Kidney epithelial cell (primary cell): Measurements from ENCODE around the gene IL5RA. TPM values are rescaled to one million over a fixed set of nuclear protein-coding genes. Genes with fewer than 3 reads are reported as not detected.

ENCODE experiments used
- DNase-seq: peaks from one replicate; pipeline ENCODE4 v3.0.0-alpha.2; 2010; ENCODE audit warnings: low read depth
- H3K27me3 ChIP-seq: 2 replicates; pipeline ENCODE4 v1.6.0; 2011; ENCODE audit warnings: low read length; ENCODE audit not compliant: control insufficient read depth, insufficient read depth
- H3K36me3 ChIP-seq: 2 replicates; pipeline ENCODE4 v1.5.1; 2011; ENCODE audit warnings: low read length; ENCODE audit not compliant: control insufficient read depth, insufficient read depth
- H3K4me3 ChIP-seq: 2 replicates; pipeline ENCODE4 v1.5.1; 2011; ENCODE audit warnings: low read depth, mild to moderate bottlenecking, control low read depth, low read length
- CTCF ChIP-seq: IDR thresholded peaks from 2 replicates; pipeline ENCODE4 v1.5.1; 2011; ENCODE audit warnings: mild to moderate bottlenecking, moderate library complexity, low read length, control low read depth, inconsistent platforms; ENCODE audit not compliant: insufficient read depth, poor library complexity, severe bottlenecking
- total RNA-seq: library from RNA; depleted of rRNA; stranded (reverse); fragments of >200 nt; gene quantifications from 2 replicates; pipeline ENCODE4 v1.2.3, GENCODE V29; 2015

Gene IL5RA
- total RNA-seq, 1 donor from 2014 or later, result not detected

DNA sequence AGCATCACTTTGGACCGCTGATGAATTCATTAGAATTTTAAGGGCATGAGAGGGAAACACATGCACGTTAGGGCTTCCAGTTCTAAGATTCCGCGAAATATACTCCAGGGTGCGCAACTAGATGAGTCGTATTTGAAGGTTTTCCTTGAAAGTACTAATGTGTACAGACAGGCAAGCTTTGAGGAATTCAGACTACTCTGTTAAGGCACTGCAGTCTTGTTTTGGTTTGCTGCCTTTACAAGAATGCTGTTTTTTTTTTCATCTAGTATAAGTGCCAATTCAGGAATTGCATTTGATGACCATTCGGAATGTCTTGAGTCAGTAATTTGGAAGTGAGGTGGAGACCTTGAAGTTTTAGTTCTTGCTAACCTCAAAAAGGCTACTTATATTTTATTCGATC, 35.7 kb upstream of the IL5RA start:
- TF ChIP-seq CTCF, result no peak
- no peak for DNase-seq
- H3K4me3 ChIP-seq, result no peak overlapping the region
- no peaks in the 10 kb centered on the region for H3K27me3 ChIP-seq
- peaks cover 2% of the 10 kb centered on the region for H3K36me3 ChIP-seq

DNA sequence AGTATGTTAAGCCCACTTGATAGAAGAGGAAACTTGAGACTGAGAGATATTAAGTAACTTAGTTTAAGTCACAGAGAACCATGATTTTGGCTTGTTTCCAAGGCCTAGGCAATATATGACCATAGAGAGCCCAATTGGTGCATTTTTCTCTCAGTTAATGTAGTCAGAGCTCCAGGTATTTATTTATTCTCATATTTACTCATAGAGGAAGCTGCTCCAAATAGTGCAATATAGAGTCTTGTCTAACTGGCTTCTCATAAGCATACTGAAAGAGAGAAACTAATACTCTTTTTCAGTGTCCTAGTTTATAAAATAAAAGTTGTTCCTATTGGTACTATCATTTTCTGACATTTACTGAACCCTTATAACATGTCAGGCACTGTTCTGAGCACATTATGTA, 31.8 kb upstream of the IL5RA start:
- H3K4me3 ChIP-seq, result no peak overlapping the region
- no peak for DNase-seq
- H3K36me3 ChIP-seq, result peaks cover 2% of the 10 kb centered on the region
- no peaks in the 10 kb centered on the region for H3K27me3 ChIP-seq
- no peak for TF ChIP-seq CTCF

GRCh38 chr3:3137526-3137925, 27.4 kb upstream of the IL5RA start:
- Histone ChIP-seq H3K4me3 (no peak overlapping the region), H3K27me3 (no peaks in the 10 kb centered on the region), H3K36me3 (peaks cover 3% of the 10 kb centered on the region)
- TF ChIP-seq CTCF, result no peak
- no peak for DNase-seq

- no peak for TF ChIP-seq CTCF
- no peak for DNase-seq
- Histone ChIP-seq H3K4me3 (no peak overlapping the region), H3K36me3 (peaks cover 1% of the 10 kb centered on the region), H3K27me3 (no peaks in the 10 kb centered on the region)
These were observed 24.7 kb upstream of the IL5RA start for GRCh38 chr3:3134750-3135448.

- DNase-seq, result no peak
- no peak for TF ChIP-seq CTCF
- no peak overlapping the region for H3K4me3 ChIP-seq
- H3K27me3 ChIP-seq, result no peaks in the 10 kb centered on the region
- H3K36me3 ChIP-seq, result peaks cover 2% of the 10 kb centered on the region
These were observed 23.3 kb upstream of the IL5RA start for GRCh38 chr3:3133500-3133899.

GRCh38 chr3:3129579-3129978, 19.4 kb upstream of the IL5RA start:
- Histone ChIP-seq H3K4me3 (no peak overlapping the region), H3K36me3 (peaks cover 2% of the 10 kb centered on the region), H3K27me3 (no peaks in the 10 kb centered on the region)
- no peak for DNase-seq
- TF ChIP-seq CTCF, result no peak
